Endodermal cell (in vitro differentiated cells): ENCODE results near the gene ANKRD17. TPM values are rescaled to one million over a fixed set of nuclear protein-coding genes. Genes with fewer than 3 reads are reported as not detected.

Experiments used
- DNase-seq: peaks from one replicate; pipeline ENCODE4 v3.0.0-alpha.2; 2017
- H3K27ac ChIP-seq: 2 replicates; pipeline ENCODE4 v1.5.1; 2013; ENCODE audit warnings: mild to moderate bottlenecking, low read depth, low read length, moderate library complexity
- H3K27me3 ChIP-seq: 2 replicates; pipeline ENCODE4 v1.6.1; 2013; ENCODE audit warnings: mild to moderate bottlenecking, low read length, moderate library complexity; ENCODE audit not compliant: insufficient read depth, control insufficient read depth, poor library complexity, severe bottlenecking
- H3K36me3 ChIP-seq: 2 replicates; pipeline ENCODE4 v1.7.0; 2013; ENCODE audit warnings: mild to moderate bottlenecking, low read length, moderate library complexity; ENCODE audit not compliant: control insufficient read depth, insufficient read depth
- H3K4me1 ChIP-seq: one replicate; pipeline ENCODE4 v1.7.0; 2013; ENCODE audit warnings: low read length; ENCODE audit not compliant: control insufficient read depth, insufficient read depth
- H3K4me3 ChIP-seq: 2 replicates; pipeline ENCODE4 v1.5.1; 2013; ENCODE audit warnings: mild to moderate bottlenecking, low read length, moderate library complexity
- H3K9ac ChIP-seq: 2 replicates; pipeline ENCODE4 v1.6.1; 2013; ENCODE audit warnings: mild to moderate bottlenecking, low read length, moderate library complexity; ENCODE audit not compliant: poor library complexity, severe bottlenecking; ENCODE audit errors: extremely low read depth
- H3K9me3 ChIP-seq: 2 replicates; pipeline ENCODE4 v1.6.1; 2013; ENCODE audit warnings: mild to moderate bottlenecking, low read length, moderate library complexity; ENCODE audit not compliant: control insufficient read depth
- H3K27ac Mint-ChIP-seq: 2 replicates; pipeline ENCODE4 v1.8.0; 2020; ENCODE audit warnings: mixed read lengths
- H3K27me3 Mint-ChIP-seq: 2 replicates; pipeline ENCODE4 v1.8.0; 2021; ENCODE audit warnings: mild to moderate bottlenecking, mixed read lengths; ENCODE audit not compliant: insufficient read depth
- H3K36me3 Mint-ChIP-seq: 2 replicates; pipeline ENCODE4 v1.8.0; 2020; ENCODE audit warnings: low read depth, mixed read lengths
- H3K4me1 Mint-ChIP-seq: 2 replicates; pipeline ENCODE4 v1.8.0; 2020; ENCODE audit warnings: mixed read lengths
- H3K4me3 Mint-ChIP-seq: 2 replicates; pipeline ENCODE4 v1.8.0; 2020; ENCODE audit warnings: mild to moderate bottlenecking, moderate library complexity, mixed read lengths
- H3K9me3 Mint-ChIP-seq: 2 replicates; pipeline ENCODE4 v1.8.0; 2020; ENCODE audit warnings: mild to moderate bottlenecking, mixed read lengths
- CTCF ChIP-seq: fragments of 200-600 bp; sonication (generic); conservative IDR thresholded peaks from 2 replicates; pipeline ENCODE4 v1.5.0; 2021; ENCODE audit warnings: antibody characterized with exemption, mild to moderate bottlenecking
- WGBS, 2 experiments: methylation state at CpG; one replicate each; pipeline versions ENCODE4 v1.1.5 to v1.1.7; 2013; ENCODE audit warnings: missing lambda C conversion rate in 2 of 2, mixed read lengths in 1 of 2; ENCODE audit not compliant: insufficient coverage in 1 of 2, insufficient read length in 1 of 2; 5-methylcytosine and 5-hydroxymethylcytosine counted together
- total RNA-seq, 2 donors: library from RNA; stranded (reverse); fragmentation: NEBNext Ultra II Directional in 1 of 2; extraction: Animal tissue kit (Norgen Biotek cat#: 25700) in 1 of 2; gene quantifications; 2 replicates in 1 of 2; 3 replicates in 1 of 2; pipeline ENCODE4 v1.2.1, GENCODE V29; 2021

The ANKRD17 gene
- total RNA-seq, 2 donors from 2014 or later = 83.6 to 84.3 TPM

GRCh38 chr4:73045879-73046278, 212.7 kb downstream of the ANKRD17 start:
- Histone ChIP-seq H3K9me3 (no peaks in the 10 kb centered on the region), H3K4me3 (no peak overlapping the region), H3K4me1 (no peaks in the 10 kb centered on the region), H3K9ac (no peak overlapping the region), H3K27ac (no peak overlapping the region), H3K27me3 (no peaks in the 10 kb centered on the region), H3K36me3 (no peaks in the 10 kb centered on the region)
- no peaks in the 10 kb centered on the region for H3K4me1 Mint-ChIP-seq
- 90 to 94% methylated on average over 7 of the region's 7 CpGs for WGBS, 2 experiments
- H3K9me3 Mint-ChIP-seq = peaks cover 2% of the 10 kb centered on the region
- DNase-seq = no peak
- no peaks in the 10 kb centered on the region for H3K27me3 Mint-ChIP-seq
- no peak for TF ChIP-seq CTCF
- H3K4me3 Mint-ChIP-seq = no peak overlapping the region
- H3K36me3 Mint-ChIP-seq = no peaks in the 10 kb centered on the region
- no peak overlapping the region for H3K27ac Mint-ChIP-seq

- H3K9me3 ChIP-seq = peaks cover 13% of the 10 kb centered on the region
- no peaks in the 10 kb centered on the region for H3K27me3 ChIP-seq
- H3K27me3 Mint-ChIP-seq = no peaks in the 10 kb centered on the region
- no peak for DNase-seq
- no peaks in the 10 kb centered on the region for H3K36me3 ChIP-seq
- no peak overlapping the region for H3K9ac ChIP-seq
- no peak overlapping the region for H3K4me3 ChIP-seq
- 96 to 97% methylated on average over 4 of the region's 4 CpGs for WGBS, 2 experiments
- H3K27ac Mint-ChIP-seq = no peak overlapping the region
- no peaks in the 10 kb centered on the region for H3K4me1 ChIP-seq
- H3K9me3 Mint-ChIP-seq = peaks cover 26% of the 10 kb centered on the region
- H3K27ac ChIP-seq = no peak overlapping the region
- H3K4me1 Mint-ChIP-seq = no peaks in the 10 kb centered on the region
- H3K4me3 Mint-ChIP-seq = no peak overlapping the region
- TF ChIP-seq CTCF = no peak
- H3K36me3 Mint-ChIP-seq = no peaks in the 10 kb centered on the region
Observed at GRCh38 chr4:73037057-73037456, 221.5 kb downstream of the ANKRD17 start.

GRCh38 chr4:73036123-73036522, 222.5 kb downstream of the ANKRD17 start:
- H3K27ac ChIP-seq = no peak overlapping the region
- H3K36me3 Mint-ChIP-seq = no peaks in the 10 kb centered on the region
- no peaks in the 10 kb centered on the region for H3K4me1 ChIP-seq
- DNase-seq = no peak
- H3K27me3 ChIP-seq = no peaks in the 10 kb centered on the region
- peaks cover 24% of the 10 kb centered on the region for H3K9me3 Mint-ChIP-seq
- no peaks in the 10 kb centered on the region for H3K27me3 Mint-ChIP-seq
- no peaks in the 10 kb centered on the region for H3K36me3 ChIP-seq
- no peaks in the 10 kb centered on the region for H3K4me1 Mint-ChIP-seq
- WGBS, 2 experiments = 96% methylated on average over 1 of the region's 1 CpG; no CpG with 5 or more reads in 1 of the 2 experiments
- no peak overlapping the region for H3K27ac Mint-ChIP-seq
- H3K9me3 ChIP-seq = peaks cover 13% of the 10 kb centered on the region
- no peak overlapping the region for H3K4me3 ChIP-seq
- H3K4me3 Mint-ChIP-seq = no peak overlapping the region
- H3K9ac ChIP-seq = no peak overlapping the region
- TF ChIP-seq CTCF = no peak
